PC-3 (cell line): ENCODE data around the gene DOC2A. TPM values are rescaled to one million over a fixed set of nuclear protein-coding genes. Genes with fewer than 3 reads are reported as not detected.
A peak's percentile ranks its signal among the peaks of the same experiment; 100 is the strongest.

ENCODE experiments used
- ATAC-seq: fragments of 200-7000 bp; cut with Tn5 transposase; 2 replicates; pipeline ENCODE4 v1.9.1; 2020; ENCODE audit warnings: mild to moderate bottlenecking, moderate library complexity
- BruUV-seq: library from RNA; stranded (reverse); fragments of 400-500 nt; replicated peaks from 2 replicates; lab custom pipeline; 2021; lab: Mats Ljungman, UMichigan
- CTCF ChIA-PET: fragments of 300-600 bp; sonication (Branson Sonifier 250); formaldehyde crosslinking; loops from one replicate; lab custom pipeline; 2022; ENCODE audit warnings: antibody characterized with exemption; lab: Charles Lee
- POLR2A ChIA-PET: fragments of 300-600 bp; sonication (Branson Sonifier 250); formaldehyde crosslinking; loops from one replicate; lab custom pipeline; 2022; ENCODE audit warnings: antibody characterized with exemption; ENCODE audit not compliant: unreplicated experiment; lab: Charles Lee
- DNase-seq: peaks from one replicate; pipeline ENCODE4 v3.0.0-alpha.2; 2015
- H2AFZ ChIP-seq: fragments of 300-600 bp; sonication (generic); 2 replicates; pipeline ENCODE4 v1.6.0; 2016; ENCODE audit warnings: antibody characterized with exemption, low read length
- H3F3A ChIP-seq: fragments of 300-600 bp; sonication (generic); one replicate; pipeline ENCODE4 v1.6.0; 2017; ENCODE audit warnings: antibody characterized with exemption, low read length, control low read depth, mild to moderate bottlenecking; ENCODE audit not compliant: unreplicated experiment
- H3K27ac ChIP-seq: fragments of 300-600 bp; sonication (generic); 2 replicates; pipeline ENCODE4 v1.5.1; 2016; ENCODE audit warnings: mild to moderate bottlenecking, low read length
- H3K27me3 ChIP-seq: fragments of 300-600 bp; sonication (generic); 2 replicates; pipeline ENCODE4 v1.6.1; 2016; ENCODE audit warnings: low read length, mixed read lengths
- H3K36me3 ChIP-seq: fragments of 300-600 bp; sonication (generic); 2 replicates; pipeline ENCODE4 v1.6.1; 2016; ENCODE audit warnings: low read depth, mixed run types, low read length, mixed read lengths
- H3K4me1 ChIP-seq: fragments of 300-600 bp; sonication (generic); 2 replicates; pipeline ENCODE4 v1.5.1; 2016; ENCODE audit warnings: low read length; ENCODE audit not compliant: insufficient read depth
- H3K4me2 ChIP-seq: fragments of 300-600 bp; sonication (generic); 2 replicates; pipeline ENCODE4 v1.6.0; 2016; ENCODE audit warnings: low read length
- H3K4me3 ChIP-seq: fragments of 300-600 bp; sonication (generic); 2 replicates; pipeline ENCODE4 v1.5.1; 2016; ENCODE audit warnings: mild to moderate bottlenecking, low read length, mixed read lengths
- H3K79me2 ChIP-seq: fragments of 300-600 bp; sonication (generic); 2 replicates; pipeline ENCODE4 v1.6.1; 2017; ENCODE audit warnings: low read length, mixed read lengths
- H3K9ac ChIP-seq: fragments of 300-600 bp; sonication (generic); 2 replicates; pipeline ENCODE4 v1.6.0; 2016; ENCODE audit warnings: mild to moderate bottlenecking, low read length
- H3K9me2 ChIP-seq: fragments of 300-600 bp; sonication (generic); replicated peaks from 2 replicates; pipeline ENCODE4 v1.6.1; 2016; ENCODE audit warnings: mixed run types, low read length, mixed read lengths
- H3K9me3 ChIP-seq: fragments of 300-600 bp; sonication (generic); 2 replicates; pipeline ENCODE4 v1.6.1; 2016; ENCODE audit warnings: low read length, mixed read lengths
- H4K20me1 ChIP-seq: fragments of 300-600 bp; sonication (generic); 2 replicates; pipeline ENCODE4 v1.6.1; 2016; ENCODE audit warnings: low read length, mixed read lengths
- CTCF ChIP-seq: fragments of 300-600 bp; sonication (generic); conservative IDR thresholded peaks from 2 replicates; pipeline ENCODE4 v1.5.1; 2017; ENCODE audit warnings: antibody characterized with exemption, low read depth, mild to moderate bottlenecking, low read length
- EZH2 ChIP-seq: fragments of 300-600 bp; sonication (generic); IDR thresholded peaks from one replicate; pipeline ENCODE4 v1.6.1; 2017; ENCODE audit warnings: antibody characterized with exemption, mild to moderate bottlenecking, low read length; ENCODE audit not compliant: unreplicated experiment
- EZH2phosphoT487 ChIP-seq: fragments of 300-600 bp; sonication (generic); IDR thresholded peaks from 2 replicates; pipeline ENCODE4 v1.6.1; 2018; ENCODE audit warnings: mild to moderate bottlenecking, antibody characterized with exemption, low read length, borderline replicate concordance
- intact Hi-C: fragments of 100-400 bp; cut with micrococcal nuclease; formaldehyde crosslinking; loops from 2 replicates; pipeline ENCODE4 v1.9.0; 2023
- total RNA-seq: library from RNA; depleted of rRNA; stranded (reverse); fragments of >200 nt; gene quantifications from 2 replicates; pipeline ENCODE4 v1.2.3, GENCODE V29; 2014

The DOC2A gene
- total RNA-seq, 1 experiment from 2014 or later, result 4.6 TPM

- Histone ChIP-seq H4K20me1 (no peaks in the 10 kb centered on the region), H3K36me3 (no peaks in the 10 kb centered on the region), H3K9ac (no peak overlapping the region), H3K9me2 (no peaks in the 10 kb centered on the region), H3K4me2 (peak overlapping the region; percentile 71), H3K9me3 (no peaks in the 10 kb centered on the region), H3K4me1 (peaks cover 15% of the 10 kb centered on the region), H3K4me3 (peak overlapping the region; percentile 15; the same call in 1 of the 2 replicates), H3K79me2 (no peaks in the 10 kb centered on the region), H3K27ac (no peak overlapping the region), H2AFZ (no peak overlapping the region), H3F3A (no peaks in the 10 kb centered on the region), H3K27me3 (no peaks in the 10 kb centered on the region)
- TF ChIP-seq CTCF, result peak; percentile 64
- no peak for TF ChIP-seq EZH2phosphoT487
- intact Hi-C loops, result no loop called here
- DNase-seq, result peak; percentile 58
- ChIA-PET CTCF (interaction anchor here (0.6 to 0.7 kb wide), 2 partner anchors 37 to 40 kb away, joined by 3 read pairs; no protein-coding TSS in a partner anchor), POLR2A (interaction anchor here (0.6 kb wide), 1 partner anchor 16 kb away, joined by 4 read pairs; no protein-coding TSS in a partner anchor)
- peak; percentile 19; the same call in 1 of the 2 replicates for ATAC-seq
- no TSS peak for BruUV-seq
These were observed 44.2 kb upstream of the DOC2A start for GRCh38 chr16:30054959-30055553.

GRCh38 chr16:30054451-30054850 is 43.6 kb upstream of the DOC2A start:
- intact Hi-C loops, result no loop called here
- no TSS peak for BruUV-seq
- ATAC-seq (no peak), DNase-seq (no peak)
- Histone ChIP-seq H3K9ac (no peak overlapping the region), H3K4me3 (no peak overlapping the region), H3K27ac (no peak overlapping the region), H3F3A (no peaks in the 10 kb centered on the region), H3K79me2 (no peaks in the 10 kb centered on the region), H3K9me2 (no peaks in the 10 kb centered on the region), H3K4me1 (peaks cover 15% of the 10 kb centered on the region), H4K20me1 (no peaks in the 10 kb centered on the region), H3K9me3 (no peaks in the 10 kb centered on the region), H3K27me3 (no peaks in the 10 kb centered on the region), H3K4me2 (peak overlapping the region; percentile 71; the same call in 1 of the 2 replicates), H3K36me3 (no peaks in the 10 kb centered on the region), H2AFZ (no peak overlapping the region)
- TF ChIP-seq EZH2phosphoT487 (no peak), EZH2 (no peak), CTCF (no peak)
- ChIA-PET CTCF (no interaction called here), POLR2A (no interaction called here)

GRCh38 chr16:30053376-30054015 is 42.7 kb upstream of the DOC2A start:
- no peaks in the 10 kb centered on the region for H3F3A ChIP-seq
- H3K4me3 ChIP-seq, result peak overlapping the region; percentile 83
- BruUV-seq, result TSS peak; percentile 81
- H3K9me2 ChIP-seq, result no peaks in the 10 kb centered on the region
- H2AFZ ChIP-seq, result peak overlapping the region; percentile 82
- H3K9ac ChIP-seq, result peak overlapping the region; percentile 71
- H3K4me1 ChIP-seq, result peaks cover 15% of the 10 kb centered on the region
- peak overlapping the region; percentile 93 for H3K4me2 ChIP-seq
- H4K20me1 ChIP-seq, result no peaks in the 10 kb centered on the region
- no peaks in the 10 kb centered on the region for H3K27me3 ChIP-seq
- ATAC-seq, result peak; percentile 64
- TF ChIP-seq CTCF (no peak), EZH2 (no peak), EZH2phosphoT487 (no peak)
- peak overlapping the region; percentile 53 for H3K27ac ChIP-seq
- no peaks in the 10 kb centered on the region for H3K36me3 ChIP-seq
- DNase-seq, result peak; percentile 57
- POLR2A ChIA-PET, result interaction anchor here (0.5 kb wide), 1 partner anchor 8 kb away, joined by 5 read pairs; no protein-coding TSS in a partner anchor
- CTCF ChIA-PET, result no interaction called here
- no peaks in the 10 kb centered on the region for H3K9me3 ChIP-seq
- H3K79me2 ChIP-seq, result no peaks in the 10 kb centered on the region
- intact Hi-C loops, result no loop called here
